ENCODE measurements around the gene SALL1.

- TF ChIP-seq CTCF (IDR thresholded peaks at IDR 0.05) (no peak), RFX5 (IDR thresholded peaks at IDR 0.05; ENCODE audit: low read length) (no peak), GABPA (IDR thresholded peaks at IDR 0.05; ENCODE audit: low read depth) (no peak), PBX3 (IDR thresholded peaks at IDR 0.05) (no peak), RXRA (IDR thresholded peaks at IDR 0.05; ENCODE audit: borderline replicate concordance, low read depth) (no peak), YY1 (IDR thresholded peaks at IDR 0.05; ENCODE audit: low read depth) (no peak), FOXM1 (IDR thresholded peaks at IDR 0.05; ENCODE audit: low read depth) (no peak), RAD21 (IDR thresholded peaks at IDR 0.05; ENCODE audit: low read length) (no peak)
These were observed 5.7 kb upstream of the SALL1 start for GRCh38 chr16:51156807-51157200.
